ENCODE measurements around the gene RABGAP1.

The RABGAP1 gene

GRCh38 chr9:123115146-123115913 is 174.5 kb downstream of the RABGAP1 start:
- DNase-seq = no peak

- DNase-seq = no peak
Observed at GRCh38 chr9:123116036-123116435, 175.2 kb downstream of the RABGAP1 start.

GRCh38 chr9:123119566-123119965 is 178.7 kb downstream of the RABGAP1 start:
- DNase-seq = no peak

- DNase-seq = no peak
Observed at GRCh38 chr9:123120131-123120530, 179.3 kb downstream of the RABGAP1 start.

- DNase-seq = no peak
Observed at GRCh38 chr9:123120953-123121352, 180.1 kb downstream of the RABGAP1 start.

GRCh38 chr9:123121457-123121856 is 180.6 kb downstream of the RABGAP1 start:
- no peak for DNase-seq

GRCh38 chr9:123127512-123128075 is 186.8 kb downstream of the RABGAP1 start:
- DNase-seq = no peak

GRCh38 chr9:123128591-123128990 is 187.8 kb downstream of the RABGAP1 start:
- DNase-seq = no peak

GRCh38 chr9:123129423-123129822 is 188.6 kb downstream of the RABGAP1 start:
- no peak for DNase-seq

GRCh38 chr9:123131258-123131657 is 190.4 kb downstream of the RABGAP1 start:
- DNase-seq = no peak

GRCh38 chr9:123131993-123132392 is 191.2 kb downstream of the RABGAP1 start:
- DNase-seq = no peak

GRCh38 chr9:123132696-123133095 is 191.9 kb downstream of the RABGAP1 start:
- DNase-seq = no peak

- no peak for DNase-seq
Observed at GRCh38 chr9:123135430-123135829, 194.6 kb downstream of the RABGAP1 start.

- no peak for DNase-seq
Observed at GRCh38 chr9:123138163-123138562, 197.3 kb downstream of the RABGAP1 start.

GRCh38 chr9:123149067-123149466 is 208.2 kb downstream of the RABGAP1 start:
- DNase-seq = no peak

- no peak for DNase-seq
Observed at GRCh38 chr9:123150708-123151503, 210.1 kb downstream of the RABGAP1 start.

All from activated gamma-delta T cell (primary cell).